Measurements from ENCODE around the gene HCN3. TPM values are rescaled to one million over a fixed set of nuclear protein-coding genes. Genes with fewer than 3 reads are reported as not detected.

HCN3 gene
- total RNA-seq, 2 experiments from 2014 or later = 5.4 to 6.1 TPM

- H3K4me3 Mint-ChIP-seq = peak overlapping the region; percentile 97
- peaks cover 42% of the 10 kb centered on the region for H3K4me1 Mint-ChIP-seq
- no peaks in the 10 kb centered on the region for H3K9me3 Mint-ChIP-seq (ENCODE audit: low read depth)
- H3K36me3 Mint-ChIP-seq = peaks cover 37% of the 10 kb centered on the region
- CTCF ChIA-PET = interaction anchor here (3.9 to 5.9 kb wide), 2 partner anchors 13 to 58 kb away, joined by 22 to 36 read pairs; partner anchors contain the start of gene RUSC1
- no peak for DNase-seq
- H3K27me3 Mint-ChIP-seq = no peaks in the 10 kb centered on the region
- H3K27ac Mint-ChIP-seq = peak overlapping the region; percentile 96
- ATAC-seq = no peak
These were observed 32.3 kb downstream of the HCN3 start for GRCh38 chr1:155309423-155310021.

DNA sequence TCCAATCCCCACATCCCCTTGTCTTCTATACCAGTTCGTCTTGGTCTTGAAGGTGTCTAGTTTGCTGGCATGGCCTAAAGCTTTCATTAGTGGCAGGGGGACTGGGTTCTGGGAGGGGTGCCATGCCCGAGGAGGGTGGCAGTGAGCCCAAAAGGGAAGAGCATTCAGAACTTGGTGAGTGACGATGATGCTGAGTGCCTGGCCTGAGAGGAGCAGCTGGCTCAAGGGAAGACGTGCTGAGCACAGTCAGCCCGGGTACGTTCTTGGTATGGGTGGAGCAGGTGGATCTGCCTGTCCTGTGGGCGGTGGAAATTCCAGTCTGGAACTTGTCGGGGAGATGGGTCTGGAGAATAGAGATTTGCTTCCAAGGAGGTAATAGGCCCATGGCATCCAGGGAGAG lies 36.0 kb downstream of the HCN3 start:
- no peaks in the 10 kb centered on the region for H3K27me3 Mint-ChIP-seq

DNA sequence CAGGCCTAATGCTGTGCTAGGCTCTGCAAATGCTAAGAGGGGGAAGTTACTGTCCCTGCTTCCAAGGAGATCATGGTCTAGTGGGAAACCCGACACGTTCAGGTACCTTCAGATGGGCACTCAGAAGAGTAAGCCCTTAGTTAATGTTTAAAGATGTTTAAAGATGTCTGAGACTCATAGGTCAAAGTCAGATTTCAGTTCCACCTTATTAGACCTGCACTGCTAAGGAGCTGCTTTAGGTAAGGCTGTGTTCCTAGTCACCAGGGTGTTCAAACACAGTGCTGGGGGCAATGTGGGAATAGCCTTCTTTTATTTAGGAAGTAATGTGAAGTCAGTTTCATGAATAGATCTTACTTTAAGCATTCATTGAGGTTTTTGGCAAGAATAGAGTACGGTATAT lies 39.7 kb downstream of the HCN3 start:
- no peaks in the 10 kb centered on the region for H3K9me3 Mint-ChIP-seq (ENCODE audit: low read depth)
- H3K4me3 Mint-ChIP-seq = no peak overlapping the region
- peaks cover 46% of the 10 kb centered on the region for H3K4me1 Mint-ChIP-seq
- no peak for ATAC-seq
- H3K36me3 Mint-ChIP-seq = peaks cover 36% of the 10 kb centered on the region
- CTCF ChIA-PET = interaction anchor here (2.9 to 9.0 kb wide), 2 partner anchors 10 to 66 kb away, joined by 15 to 56 read pairs; partner anchors contain the start of gene FDPS
- no peak for DNase-seq
- no peak overlapping the region for H3K27ac Mint-ChIP-seq
- no peaks in the 10 kb centered on the region for H3K27me3 Mint-ChIP-seq

More for the DNA sequence above, 36.0 kb downstream of the HCN3 start:
- peaks cover 42% of the 10 kb centered on the region for H3K36me3 Mint-ChIP-seq
- no peak overlapping the region for H3K27ac Mint-ChIP-seq
- H3K4me1 Mint-ChIP-seq = peaks cover 40% of the 10 kb centered on the region
- no peak for ATAC-seq
- no peak for DNase-seq
- CTCF ChIA-PET = interaction anchor here (1.3 to 5.9 kb wide), 2 partner anchors 9 to 62 kb away, joined by 4 to 36 read pairs; partner anchors contain the start of gene RUSC1
- H3K9me3 Mint-ChIP-seq (ENCODE audit: low read depth) = no peaks in the 10 kb centered on the region
- no peak overlapping the region for H3K4me3 Mint-ChIP-seq

DNA sequence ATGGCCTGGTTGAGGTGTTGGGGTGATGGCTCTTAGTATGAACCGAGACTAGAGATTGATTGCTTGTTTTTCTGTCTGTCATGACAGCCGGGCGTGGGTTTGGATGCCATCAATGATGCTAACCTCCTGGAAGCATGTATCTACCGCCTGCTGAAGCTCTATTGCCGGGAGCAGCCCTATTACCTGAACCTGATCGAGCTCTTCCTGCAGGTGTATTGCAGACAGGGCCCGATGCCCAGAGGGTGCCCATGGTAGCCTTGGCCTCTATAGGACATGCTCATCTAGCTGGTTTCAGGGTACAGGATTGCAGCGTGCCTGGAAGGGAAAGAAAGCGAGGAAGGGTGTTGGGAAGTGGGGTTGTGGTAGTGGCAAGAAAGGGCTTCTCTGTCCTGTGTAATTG lies 40.8 kb downstream of the HCN3 start:
- CTCF ChIA-PET = interaction anchor here (0.6 to 9.0 kb wide), 3 partner anchors 11 to 68 kb away, joined by 3 to 56 read pairs (median 15); partner anchors contain the start of gene FDPS
- H3K9me3 Mint-ChIP-seq (ENCODE audit: low read depth) = no peaks in the 10 kb centered on the region
- DNase-seq (no peak), ATAC-seq (no peak)
- peaks cover 46% of the 10 kb centered on the region for H3K4me1 Mint-ChIP-seq
- peak overlapping the region; percentile 16 for H3K27ac Mint-ChIP-seq
- peaks cover 27% of the 10 kb centered on the region for H3K36me3 Mint-ChIP-seq
- no peak overlapping the region for H3K4me3 Mint-ChIP-seq
- no peaks in the 10 kb centered on the region for H3K27me3 Mint-ChIP-seq

- DNase-seq (no peak), ATAC-seq (no peak)
- CTCF ChIA-PET = interaction anchor here (0.8 to 9.0 kb wide), 4 partner anchors 13 to 68 kb away, joined by 3 to 160 read pairs (median 30); partner anchors contain the start of genes FDPS and SCAMP3
- Mint-ChIP-seq H3K4me1 (peaks cover 41% of the 10 kb centered on the region), H3K36me3 (peaks cover 22% of the 10 kb centered on the region), H3K27me3 (no peaks in the 10 kb centered on the region), H3K27ac (no peak overlapping the region), H3K4me3 (no peak overlapping the region), H3K9me3 (ENCODE audit: low read depth) (no peaks in the 10 kb centered on the region)
These were observed 42.3 kb downstream of the HCN3 start for GRCh38 chr1:155319536-155319935.

DNA sequence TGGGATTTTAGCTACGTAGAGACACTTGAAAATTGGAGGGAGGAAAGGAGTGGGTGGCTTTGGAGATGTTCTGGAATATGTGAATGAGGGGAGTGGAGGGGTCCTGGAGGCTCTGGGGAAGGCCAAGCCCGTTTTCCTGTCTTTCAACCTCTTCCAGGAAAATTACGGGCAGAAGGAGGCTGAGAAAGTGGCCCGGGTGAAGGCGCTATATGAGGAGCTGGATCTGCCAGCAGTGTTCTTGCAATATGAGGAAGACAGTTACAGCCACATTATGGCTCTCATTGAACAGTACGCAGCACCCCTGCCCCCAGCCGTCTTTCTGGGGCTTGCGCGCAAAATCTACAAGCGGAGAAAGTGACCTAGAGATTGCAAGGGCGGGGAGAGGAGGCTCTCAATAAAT lies 43.0 kb downstream of the HCN3 start:
- CTCF ChIA-PET = interaction anchor here (0.8 to 9.0 kb wide), 5 partner anchors 8 to 69 kb away, joined by 3 to 160 read pairs (median 36); partner anchors contain the start of genes FDPS and SCAMP3
- Mint-ChIP-seq H3K27me3 (no peaks in the 10 kb centered on the region), H3K4me3 (no peak overlapping the region), H3K27ac (peak overlapping the region; percentile 25), H3K9me3 (ENCODE audit: low read depth) (no peaks in the 10 kb centered on the region), H3K36me3 (peaks cover 18% of the 10 kb centered on the region), H3K4me1 (peaks cover 43% of the 10 kb centered on the region)
- ATAC-seq = no peak
- DNase-seq = no peak

DNA sequence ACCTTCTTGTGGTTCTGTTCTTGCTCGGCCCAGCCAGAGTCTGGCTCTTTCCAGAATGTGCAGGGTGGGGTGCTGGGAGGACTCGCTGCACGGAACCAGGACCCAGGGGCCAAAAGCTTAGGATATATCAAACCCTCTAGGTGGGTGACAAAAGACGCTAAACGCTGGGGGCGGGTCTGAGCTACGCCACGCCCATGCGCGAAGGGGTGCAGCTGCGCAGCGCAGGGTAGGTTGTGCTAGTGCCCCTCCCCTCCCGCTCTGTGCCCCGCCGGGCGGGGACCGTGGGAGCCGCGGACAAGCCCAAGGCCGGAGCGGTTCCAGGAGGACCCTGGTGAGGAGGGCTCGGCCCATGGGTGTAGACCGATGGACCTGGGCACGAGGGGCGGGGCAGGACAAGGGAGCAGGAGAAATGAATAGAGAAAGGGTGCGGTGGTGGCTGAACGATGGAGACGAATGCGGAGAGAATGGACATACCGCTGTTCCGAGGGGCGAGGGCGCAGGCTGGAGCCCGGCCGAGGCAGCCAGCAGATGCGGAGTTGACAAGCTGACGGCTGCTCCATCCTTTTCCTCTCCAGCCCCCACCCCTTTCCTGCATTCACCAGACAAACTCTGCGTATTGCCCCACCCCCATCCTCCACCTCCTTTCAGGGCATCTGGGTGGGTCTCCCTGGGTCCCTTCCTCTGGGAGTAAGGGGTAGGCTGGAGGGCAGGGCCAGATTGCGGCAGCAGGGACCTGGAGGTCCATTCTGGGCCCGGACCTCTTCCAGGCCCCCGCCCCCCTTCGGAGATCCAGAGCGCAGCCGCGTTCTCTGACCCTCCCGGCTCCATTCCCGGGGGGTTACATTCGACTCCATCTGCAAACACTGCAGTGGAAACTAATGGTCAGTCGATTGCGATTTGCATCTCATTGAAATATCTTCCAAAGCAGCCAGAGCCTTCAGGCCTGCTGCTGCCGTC lies 43.7 kb downstream of the HCN3 start, which contains the start of gene RUSC1:
TSS of gene RUSC1 (plus strand) at position 234 of the 957 bp plus-strand sequence. CDS start 880 bp downstream, outside the sequence.
- Mint-ChIP-seq H3K27ac (peak within 1 kb of the TSS; percentile 25), H3K9me3 (ENCODE audit: low read depth) (no peaks in the 10 kb centered on the region), H3K4me1 (peaks cover 49% of the 10 kb centered on the region), H3K36me3 (peaks cover 18% of the 10 kb centered on the region), H3K27me3 (no peaks in the 10 kb centered on the region), H3K4me3 (peak within 1 kb of the TSS; percentile 15)
- DNase-seq (peak; percentile 81), ATAC-seq (peak; percentile 10)
- CTCF ChIA-PET = interaction anchor here (0.6 to 9.0 kb wide), 13 partner anchors 9 to 216 kb away, joined by 3 to 160 read pairs (median 18); partner anchors contain the start of genes CLK2, ENTREP3, FDPS and SCAMP3

DNA sequence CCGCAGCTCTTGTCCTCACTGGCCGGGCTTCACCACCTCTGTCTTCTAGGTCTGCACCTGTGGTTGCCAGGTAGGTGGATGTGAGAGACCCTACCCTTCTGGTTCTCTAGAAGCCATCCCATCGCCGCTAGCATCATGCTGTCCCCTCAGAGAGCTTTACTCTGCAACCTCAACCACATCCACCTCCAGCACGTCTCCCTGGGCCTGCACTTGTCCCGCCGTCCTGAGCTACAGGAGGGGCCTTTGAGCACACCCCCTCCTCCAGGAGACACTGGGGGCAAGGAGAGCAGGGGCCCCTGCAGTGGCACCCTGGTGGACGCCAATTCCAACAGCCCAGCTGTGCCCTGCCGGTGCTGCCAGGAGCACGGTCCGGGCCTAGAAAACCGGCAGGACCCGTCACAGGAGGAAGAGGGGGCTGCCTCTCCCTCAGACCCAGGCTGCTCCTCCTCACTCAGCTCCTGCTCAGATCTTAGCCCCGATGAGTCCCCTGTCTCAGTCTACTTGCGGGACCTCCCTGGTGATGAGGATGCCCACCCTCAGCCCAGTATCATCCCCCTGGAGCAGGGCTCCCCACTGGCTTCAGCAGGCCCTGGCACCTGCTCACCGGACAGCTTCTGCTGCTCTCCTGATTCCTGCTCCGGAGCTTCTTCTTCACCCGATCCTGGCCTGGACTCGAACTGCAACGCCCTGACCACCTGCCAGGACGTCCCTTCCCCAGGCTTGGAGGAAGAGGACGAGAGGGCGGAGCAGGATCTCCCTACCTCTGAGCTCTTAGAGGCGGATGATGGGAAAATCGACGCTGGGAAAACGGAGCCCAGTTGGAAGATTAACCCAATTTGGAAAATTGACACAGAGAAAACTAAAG lies 44.6 kb downstream of the HCN3 start:
- no peak for DNase-seq
- Mint-ChIP-seq H3K27ac (no peak overlapping the region), H3K36me3 (peaks cover 18% of the 10 kb centered on the region), H3K27me3 (no peaks in the 10 kb centered on the region), H3K4me3 (peak overlapping the region; percentile 85), H3K4me1 (peaks cover 51% of the 10 kb centered on the region), H3K9me3 (ENCODE audit: low read depth) (no peaks in the 10 kb centered on the region)
- no peak for ATAC-seq
- CTCF ChIA-PET = interaction anchor here (0.6 to 9.0 kb wide), 18 partner anchors 10 to 215 kb away, joined by 3 to 160 read pairs (median 6); partner anchors contain the start of genes CLK2, ENTREP3, FDPS and HCN3

DNA sequence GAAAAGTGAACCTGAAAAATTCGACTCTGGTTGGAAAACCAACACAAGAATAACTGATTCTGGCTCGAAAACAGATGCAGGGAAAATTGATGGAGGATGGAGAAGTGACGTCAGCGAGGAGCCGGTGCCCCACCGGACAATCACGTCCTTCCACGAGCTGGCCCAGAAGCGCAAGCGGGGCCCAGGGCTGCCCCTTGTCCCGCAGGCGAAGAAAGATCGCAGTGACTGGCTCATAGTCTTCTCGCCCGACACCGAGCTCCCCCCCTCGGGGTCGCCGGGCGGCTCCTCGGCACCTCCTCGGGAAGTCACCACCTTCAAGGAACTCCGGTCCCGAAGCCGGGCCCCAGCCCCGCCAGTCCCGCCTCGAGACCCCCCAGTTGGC lies 45.3 kb downstream of the HCN3 start:
- no peak for ATAC-seq
- Mint-ChIP-seq H3K36me3 (peaks cover 18% of the 10 kb centered on the region), H3K27me3 (no peaks in the 10 kb centered on the region), H3K9me3 (ENCODE audit: low read depth) (no peaks in the 10 kb centered on the region), H3K4me3 (peak overlapping the region; percentile 85), H3K4me1 (peaks cover 49% of the 10 kb centered on the region), H3K27ac (no peak overlapping the region)
- CTCF ChIA-PET = interaction anchor here (0.6 to 9.0 kb wide), 18 partner anchors 11 to 214 kb away, joined by 3 to 160 read pairs (median 6); partner anchors contain the start of genes CLK2, FDPS, HCN3 and KRTCAP2
- peak; percentile 53 for DNase-seq

- H3K36me3 Mint-ChIP-seq = peaks cover 17% of the 10 kb centered on the region
- no peaks in the 10 kb centered on the region for H3K27me3 Mint-ChIP-seq
- CTCF ChIA-PET = interaction anchor here (0.6 to 9.0 kb wide), 36 partner anchors 11 to 396 kb away, joined by 3 to 160 read pairs (median 5); partner anchors contain the start of genes CLK2, ENTREP3, FDPS and HCN3
- ATAC-seq (peak; percentile 58), DNase-seq (peak; percentile 90)
- no peaks in the 10 kb centered on the region for H3K9me3 Mint-ChIP-seq (ENCODE audit: low read depth)
- peak overlapping the region; percentile 76 for H3K27ac Mint-ChIP-seq
- peaks cover 51% of the 10 kb centered on the region for H3K4me1 Mint-ChIP-seq
- peak overlapping the region; percentile 85 for H3K4me3 Mint-ChIP-seq
These were observed 45.9 kb downstream of the HCN3 start for GRCh38 chr1:155322953-155323728.

GRCh38 chr1:155323729-155324036 lies 46.4 kb downstream of the HCN3 start:
- H3K27ac Mint-ChIP-seq = peak overlapping the region; percentile 78
- DNase-seq (peak; percentile 90), ATAC-seq (peak; percentile 69)
- H3K27me3 Mint-ChIP-seq = no peaks in the 10 kb centered on the region
- H3K4me1 Mint-ChIP-seq = peaks cover 49% of the 10 kb centered on the region
- no peaks in the 10 kb centered on the region for H3K9me3 Mint-ChIP-seq (ENCODE audit: low read depth)
- H3K4me3 Mint-ChIP-seq = peak overlapping the region; percentile 85
- CTCF ChIA-PET = interaction anchor here (0.6 to 9.0 kb wide), 36 partner anchors 12 to 395 kb away, joined by 3 to 160 read pairs (median 4); partner anchors contain the start of genes CLK2, ENTREP3, FDPS and HCN3
- peaks cover 15% of the 10 kb centered on the region for H3K36me3 Mint-ChIP-seq
